ENCODE results near the gene TXLNA. TPM values are rescaled to one million over a fixed set of nuclear protein-coding genes. Genes with fewer than 3 reads are reported as not detected.
A peak's percentile ranks its signal among the peaks of the same experiment; 100 is the strongest.

Gene TXLNA
- total RNA-seq, 1 donor from 2014 or later = 17.2 TPM

- Histone ChIP-seq H3K4me1 (peaks cover 43% of the 10 kb centered on the region), H3K9me3 (replicated peaks) (no peaks in the 10 kb centered on the region), H3K27ac (replicated peaks) (peak overlapping the region; percentile 89), H3K36me3 (no peaks in the 10 kb centered on the region), H3K27me3 (ENCODE audit: low read depth) (no peaks in the 10 kb centered on the region), H3K4me3 (peak overlapping the region; percentile 79)
- TF ChIP-seq CTCF (IDR thresholded peaks at IDR 0.05; ENCODE audit: borderline replicate concordance) = no peak
- intact Hi-C loops (cut with micrococcal nuclease) = no loop called here
- no peak for DNase-seq
These were observed 60.3 kb downstream of the TXLNA start for GRCh38 chr1:32239790-32240139.

GRCh38 chr1:32240140-32240951, 60.9 kb downstream of the TXLNA start:
- Histone ChIP-seq H3K9me3 (replicated peaks) (no peaks in the 10 kb centered on the region), H3K36me3 (no peaks in the 10 kb centered on the region), H3K27me3 (ENCODE audit: low read depth) (no peaks in the 10 kb centered on the region), H3K4me3 (peak overlapping the region; percentile 79), H3K27ac (replicated peaks) (peak overlapping the region; percentile 89), H3K4me1 (peaks cover 43% of the 10 kb centered on the region)
- intact Hi-C loops (cut with micrococcal nuclease) = no loop called here
- DNase-seq = peak; percentile 73
- TF ChIP-seq CTCF (IDR thresholded peaks at IDR 0.05; ENCODE audit: borderline replicate concordance) = peak; percentile 47

GRCh38 chr1:32241001-32241763, 61.7 kb downstream of the TXLNA start:
- peak overlapping the region; percentile 79 for H3K4me3 ChIP-seq
- no peaks in the 10 kb centered on the region for H3K36me3 ChIP-seq
- peak; percentile 65 for DNase-seq
- peaks cover 51% of the 10 kb centered on the region for H3K4me1 ChIP-seq
- TF ChIP-seq CTCF (IDR thresholded peaks at IDR 0.05; ENCODE audit: borderline replicate concordance) = no peak
- H3K9me3 ChIP-seq (replicated peaks) = no peaks in the 10 kb centered on the region
- no peaks in the 10 kb centered on the region for H3K27me3 ChIP-seq (ENCODE audit: low read depth)
- intact Hi-C loops (cut with micrococcal nuclease) = no loop called here
- peak overlapping the region; percentile 89 for H3K27ac ChIP-seq (replicated peaks)

GRCh38 chr1:32242341-32242851, 62.9 kb downstream of the TXLNA start:
- Histone ChIP-seq H3K27me3 (ENCODE audit: low read depth) (no peaks in the 10 kb centered on the region), H3K27ac (replicated peaks) (peak overlapping the region; percentile 89), H3K36me3 (no peaks in the 10 kb centered on the region), H3K9me3 (replicated peaks) (no peaks in the 10 kb centered on the region), H3K4me1 (peaks cover 64% of the 10 kb centered on the region), H3K4me3 (peak overlapping the region; percentile 79)
- intact Hi-C loops (cut with micrococcal nuclease) = no loop called here
- peak; percentile 59 for DNase-seq
- no peak for TF ChIP-seq CTCF (IDR thresholded peaks at IDR 0.05; ENCODE audit: borderline replicate concordance)

GRCh38 chr1:32246888-32247273, 67.4 kb downstream of the TXLNA start, which contains the start of gene FAM167B:
Gene FAM167B (plus strand): TSS chr1:32247222. CDS start chr1:32247422, 200 bp downstream.
- peak; percentile 41 for DNase-seq
- H3K27ac ChIP-seq (replicated peaks) = peak within 1 kb of the TSS; percentile 88
- H3K4me3 ChIP-seq = peak within 1 kb of the TSS; percentile 42
- intact Hi-C loops (cut with micrococcal nuclease) = no loop called here
- peaks cover 84% of the 10 kb centered on the region for H3K4me1 ChIP-seq
- H3K36me3 ChIP-seq = no peaks in the 10 kb centered on the region
- no peaks in the 10 kb centered on the region for H3K27me3 ChIP-seq (ENCODE audit: low read depth)
- TF ChIP-seq CTCF (IDR thresholded peaks at IDR 0.05; ENCODE audit: borderline replicate concordance) = no peak
- H3K9me3 ChIP-seq (replicated peaks) = no peaks in the 10 kb centered on the region

Measured in left ventricle myocardium inferior (tissue), 1 donor.